ENCODE measurements around the gene ILKAP. TPM values are rescaled to one million over a fixed set of nuclear protein-coding genes. Genes with fewer than 3 reads are reported as not detected.

Gene ILKAP
- total and polyA plus RNA-seq, 12 donors, result 12.3 to 131 (median 26.1) TPM

DNA sequence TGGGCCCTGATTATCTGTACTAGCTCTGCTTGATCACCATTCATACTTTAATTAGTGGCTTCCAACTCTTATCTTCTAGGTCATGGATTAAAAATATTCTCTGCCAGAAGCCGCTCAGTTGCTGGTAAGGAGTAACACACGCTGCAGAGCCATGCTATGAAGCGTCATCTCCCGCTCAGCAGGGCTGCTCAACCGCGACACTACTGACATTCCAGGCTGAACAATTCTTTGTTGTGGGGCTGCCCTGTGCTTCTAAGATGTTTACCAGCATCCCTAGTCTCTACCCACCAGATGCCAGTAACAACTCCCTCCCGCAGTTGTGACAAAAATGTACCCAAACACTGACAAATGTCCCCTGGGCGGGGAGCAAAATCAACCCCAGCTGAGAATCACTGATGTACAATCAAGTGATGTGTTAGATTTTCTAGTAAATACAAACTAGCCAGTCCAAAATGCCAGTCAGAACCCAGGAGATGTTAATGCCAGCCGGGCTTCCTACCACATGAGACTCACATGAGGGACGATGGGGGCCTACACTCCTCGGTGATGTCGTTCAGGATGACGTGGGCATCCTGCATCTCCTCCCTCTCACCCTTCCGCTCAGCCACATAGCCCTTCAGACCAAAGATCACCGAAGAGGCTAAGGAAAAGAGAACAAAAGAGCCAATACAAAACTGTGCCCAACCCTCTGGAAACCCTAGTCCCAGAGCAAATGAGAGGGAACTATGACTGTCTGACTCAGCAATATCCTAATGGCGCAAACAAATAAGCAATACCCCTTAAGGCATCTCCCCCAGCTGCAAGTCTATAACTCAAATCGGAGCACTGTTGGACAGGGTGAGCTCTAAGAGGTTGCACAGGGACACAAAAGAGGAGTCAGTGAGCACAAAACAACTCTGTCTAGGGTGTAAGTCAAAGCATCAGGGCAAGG, 15.6 kb downstream of the ILKAP start:
- Histone ChIP-seq H3K4me1 (replicated peaks in 1 of 2) (no peaks in the 10 kb centered on the region), H3K4me3 (no peak overlapping the region), H3K36me3 (replicated peaks in 1 of 2) (peaks cover 0 to 94% of the 10 kb centered on the region in 2 donors), H3K27me3 (no peaks in the 10 kb centered on the region), H3K9me3 (replicated peaks in 1 of 3) (no peaks in the 10 kb centered on the region), H3K27ac (no peak overlapping the region)
- 90 to 92% (median 91%) methylated on average over 16 to 17 of the region's 17 CpGs for WGBS, 4 donors
- intact Hi-C loops (cut with DNase I), result no loop called here
- DNase-seq, result no peak
- TF ChIP-seq POLR2A (IDR thresholded peaks at IDR 0.05), result no peak
- TF ChIP-seq, protein P1, sequence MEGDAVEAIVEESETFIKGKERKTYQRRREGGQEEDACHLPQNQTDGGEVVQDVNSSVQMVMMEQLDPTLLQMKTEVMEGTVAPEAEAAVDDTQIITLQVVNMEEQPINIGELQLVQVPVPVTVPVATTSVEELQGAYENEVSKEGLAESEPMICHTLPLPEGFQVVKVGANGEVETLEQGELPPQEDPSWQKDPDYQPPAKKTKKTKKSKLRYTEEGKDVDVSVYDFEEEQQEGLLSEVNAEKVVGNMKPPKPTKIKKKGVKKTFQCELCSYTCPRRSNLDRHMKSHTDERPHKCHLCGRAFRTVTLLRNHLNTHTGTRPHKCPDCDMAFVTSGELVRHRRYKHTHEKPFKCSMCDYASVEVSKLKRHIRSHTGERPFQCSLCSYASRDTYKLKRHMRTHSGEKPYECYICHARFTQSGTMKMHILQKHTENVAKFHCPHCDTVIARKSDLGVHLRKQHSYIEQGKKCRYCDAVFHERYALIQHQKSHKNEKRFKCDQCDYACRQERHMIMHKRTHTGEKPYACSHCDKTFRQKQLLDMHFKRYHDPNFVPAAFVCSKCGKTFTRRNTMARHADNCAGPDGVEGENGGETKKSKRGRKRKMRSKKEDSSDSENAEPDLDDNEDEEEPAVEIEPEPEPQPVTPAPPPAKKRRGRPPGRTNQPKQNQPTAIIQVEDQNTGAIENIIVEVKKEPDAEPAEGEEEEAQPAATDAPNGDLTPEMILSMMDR (IDR thresholded peaks at IDR 0.05), result no peak

DNA sequence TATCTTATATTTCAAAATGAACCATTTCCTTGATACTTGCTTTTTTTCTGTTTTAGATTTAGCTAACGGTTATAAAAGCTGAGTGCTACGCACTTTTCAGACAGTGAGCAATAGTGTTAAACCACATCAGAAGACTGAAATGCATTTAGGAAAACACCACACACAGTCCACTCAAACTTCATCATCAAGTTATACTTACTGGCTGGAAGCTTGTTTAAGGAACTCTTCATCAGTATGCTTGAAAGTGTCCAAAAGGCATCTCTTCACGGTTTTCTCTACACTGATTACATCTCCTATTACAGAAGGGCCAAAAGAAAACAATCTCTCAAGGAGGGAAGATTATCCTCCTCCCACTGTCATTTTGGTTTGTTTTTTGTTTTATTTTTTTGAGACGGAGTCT, 19.7 kb downstream of the ILKAP start:
- H3K36me3 ChIP-seq (replicated peaks in 1 of 2), result peaks cover 0 to 100% of the 10 kb centered on the region in 2 donors
- WGBS, 4 donors, result 84 to 89% (median 89%) methylated on average over 4 of the region's 4 CpGs
- no peak for DNase-seq
- no peak overlapping the region for H3K4me3 ChIP-seq
- no peaks in the 10 kb centered on the region for H3K9me3 ChIP-seq (replicated peaks in 1 of 3)
- intact Hi-C loops (cut with DNase I), result no loop called here
- TF ChIP-seq POLR2A (IDR thresholded peaks at IDR 0.05), result no peak
- TF ChIP-seq, protein P1 (IDR thresholded peaks at IDR 0.05), result no peak
- H3K27me3 ChIP-seq, result no peaks in the 10 kb centered on the region
- no peaks in the 10 kb centered on the region for H3K4me1 ChIP-seq (replicated peaks in 1 of 2)
- no peak overlapping the region for H3K27ac ChIP-seq

DNA sequence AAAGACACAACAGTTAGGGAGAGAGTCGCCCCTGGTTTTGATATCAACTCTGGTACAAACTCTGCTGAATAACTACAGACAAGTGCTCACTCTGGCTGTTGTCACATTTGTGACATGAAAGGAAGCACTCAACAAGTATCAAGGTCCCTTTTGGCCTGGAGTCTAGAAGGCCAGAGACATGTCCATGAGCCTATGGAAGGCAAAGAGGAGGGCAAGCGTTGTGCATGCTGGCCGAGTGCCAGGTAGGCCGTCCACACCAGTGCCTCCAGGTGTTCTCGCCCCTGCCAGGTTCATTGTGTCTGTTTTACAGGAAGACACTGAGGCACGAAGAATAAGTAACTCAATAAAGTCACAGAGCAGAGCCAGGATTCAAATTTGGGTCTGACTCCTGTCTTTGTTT, 21.1 kb downstream of the ILKAP start:
- Histone ChIP-seq H3K36me3 (replicated peaks in 1 of 2) (peaks cover 0 to 99% of the 10 kb centered on the region in 2 donors), H3K27ac (no peak overlapping the region), H3K4me3 (no peak overlapping the region), H3K9me3 (replicated peaks in 1 of 3) (no peaks in the 10 kb centered on the region), H3K27me3 (no peaks in the 10 kb centered on the region), H3K4me1 (replicated peaks in 1 of 2) (no peaks in the 10 kb centered on the region)
- DNase-seq, result no peak
- 63 to 75% (median 74%) methylated on average over 6 of the region's 6 CpGs for WGBS, 4 donors
- intact Hi-C loops (cut with DNase I), result no loop called here
- TF ChIP-seq, protein P1 (IDR thresholded peaks at IDR 0.05), result no peak
- TF ChIP-seq POLR2A (IDR thresholded peaks at IDR 0.05), result no peak

DNA sequence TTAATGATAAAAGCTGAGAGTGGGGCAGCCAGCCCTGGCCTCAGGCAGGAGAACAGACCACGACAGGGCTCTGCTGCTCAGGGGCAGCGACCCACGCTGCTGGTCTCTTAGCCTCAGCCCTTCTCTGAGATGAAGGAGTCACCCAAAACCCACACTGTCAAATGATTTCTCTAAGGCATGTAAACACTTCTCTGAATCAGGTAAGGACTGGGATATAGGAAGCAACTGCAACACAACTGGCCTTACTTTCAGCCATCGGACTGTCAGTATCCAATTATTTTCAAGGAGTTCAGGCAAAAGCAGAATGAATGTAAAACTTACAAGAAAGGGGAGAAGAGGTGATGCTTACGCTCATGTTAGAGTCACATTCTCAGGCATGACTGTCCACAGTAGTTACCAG, 22.9 kb downstream of the ILKAP start:
- TF ChIP-seq, protein P1 (IDR thresholded peaks at IDR 0.05), result no peak
- TF ChIP-seq POLR2A (IDR thresholded peaks at IDR 0.05), result no peak
- Histone ChIP-seq H3K36me3 (replicated peaks in 1 of 2) (peaks cover 0 to 90% of the 10 kb centered on the region in 2 donors), H3K4me1 (replicated peaks in 1 of 2) (no peaks in the 10 kb centered on the region), H3K9me3 (replicated peaks in 1 of 3) (no peaks in the 10 kb centered on the region), H3K27me3 (no peaks in the 10 kb centered on the region), H3K27ac (no peak overlapping the region), H3K4me3 (no peak overlapping the region)
- peak in 1 of 7 donors; percentile 13 for DNase-seq
- WGBS, 4 donors, result 89 to 97% (median 93%) methylated on average over 5 of the region's 5 CpGs
- intact Hi-C loops (cut with DNase I), result no loop called here
